OCI-M2 (cell line): ENCODE data around the gene C12orf60.

Experiments used
- DNase-seq: peaks from one replicate; lab custom pipeline; 2025; ENCODE audit not compliant: unreplicated experiment; lab: John Stamatoyannopoulos, UW

C12orf60 gene

DNA sequence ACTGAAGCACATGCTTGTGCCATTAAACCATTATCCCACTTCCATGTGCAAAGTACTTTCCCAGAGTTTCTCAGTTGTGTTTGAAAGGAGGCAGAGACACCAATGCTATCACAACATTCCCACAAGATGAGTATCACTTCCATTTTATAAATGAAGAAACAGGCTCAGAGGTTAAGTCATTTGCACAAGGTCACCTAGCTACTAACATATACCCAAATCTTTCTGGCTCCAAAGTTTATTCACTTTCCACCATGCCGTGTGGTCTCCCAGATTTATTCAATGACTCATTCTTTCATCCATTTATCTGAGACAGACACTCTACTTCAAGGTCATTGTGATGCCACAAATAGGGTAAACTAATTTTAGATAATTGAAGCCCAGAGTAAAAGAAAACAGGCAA is 30.5 kb downstream of the C12orf60 start:
- DNase-seq, result no peak

DNA sequence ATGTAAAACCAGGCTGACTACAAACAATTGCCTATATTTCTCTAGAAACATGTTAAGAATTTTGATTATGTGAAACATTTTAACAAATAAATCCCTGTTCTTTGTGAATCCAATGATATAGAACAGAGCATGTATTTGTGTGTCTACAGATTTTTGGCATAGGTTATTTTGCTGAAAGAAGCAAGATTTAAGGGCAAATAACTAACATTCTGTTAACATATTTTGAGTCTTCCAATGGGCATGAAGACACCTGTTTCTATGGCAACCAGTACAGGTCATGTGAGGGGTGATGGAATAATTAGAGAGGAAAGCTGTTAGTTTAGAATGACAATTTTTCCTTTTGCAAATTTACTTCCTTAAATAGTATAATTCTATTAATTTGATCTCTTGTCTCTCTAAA is 31.0 kb downstream of the C12orf60 start:
- DNase-seq, result no peak

DNA sequence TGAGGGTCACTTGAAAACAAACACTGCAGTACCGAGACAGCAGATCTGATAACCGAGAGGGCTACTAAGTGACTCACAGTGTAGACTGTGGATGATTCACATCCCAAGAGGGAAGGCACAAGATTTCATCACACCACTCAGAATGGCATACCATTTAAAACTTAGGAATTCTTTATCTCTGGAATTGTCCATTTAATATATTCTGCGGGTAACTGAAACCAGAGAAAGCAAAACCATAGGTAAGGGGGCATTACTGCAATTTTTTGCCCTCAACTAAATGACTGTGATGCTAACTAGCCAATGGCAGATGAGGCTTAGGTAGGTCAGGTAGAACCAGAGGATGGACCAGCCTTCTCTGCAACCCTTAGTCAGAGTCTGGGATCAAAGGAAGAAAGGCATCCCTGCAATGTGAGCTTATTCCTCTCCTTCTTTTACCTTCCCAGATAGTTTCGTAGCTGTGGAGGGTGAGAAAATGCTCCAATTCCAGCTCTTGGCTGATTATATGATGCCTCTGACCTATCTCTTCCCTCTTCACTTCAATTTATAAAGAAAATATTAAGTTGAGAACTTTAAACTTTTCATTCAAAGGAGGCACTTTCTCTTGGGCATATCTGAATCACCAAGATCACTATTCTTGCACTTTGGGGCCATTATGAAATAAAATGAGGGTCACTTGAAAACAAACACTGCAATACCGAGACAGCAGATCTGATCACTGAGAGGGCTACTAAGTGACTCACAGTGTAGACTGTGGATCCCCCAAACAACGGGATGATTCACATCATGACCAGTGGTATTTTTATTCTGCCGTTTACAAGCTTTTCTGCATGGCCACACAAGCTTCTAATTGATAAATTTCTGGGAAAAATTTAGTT is 33.1 kb downstream of the C12orf60 start:
- DNase-seq, result no peak

DNA sequence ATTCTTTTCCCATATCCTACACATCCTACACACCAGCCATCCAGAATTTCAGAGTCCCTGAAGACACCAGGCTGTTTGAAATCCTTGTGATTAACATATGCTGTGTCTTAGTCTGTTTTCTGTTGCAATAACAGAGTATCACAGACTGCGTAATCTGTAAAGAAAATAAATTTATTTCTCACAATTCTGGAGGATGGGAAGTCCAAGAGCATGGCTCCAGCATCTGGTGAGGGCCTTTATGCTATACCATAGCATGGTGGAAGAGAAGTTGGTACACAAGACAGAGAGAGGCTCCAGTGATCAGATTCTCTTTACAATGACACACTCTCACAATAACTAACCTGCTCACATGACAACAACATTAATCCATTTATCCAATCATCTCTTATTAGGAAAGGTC is 35.8 kb downstream of the C12orf60 start:
- DNase-seq, result no peak

DNA sequence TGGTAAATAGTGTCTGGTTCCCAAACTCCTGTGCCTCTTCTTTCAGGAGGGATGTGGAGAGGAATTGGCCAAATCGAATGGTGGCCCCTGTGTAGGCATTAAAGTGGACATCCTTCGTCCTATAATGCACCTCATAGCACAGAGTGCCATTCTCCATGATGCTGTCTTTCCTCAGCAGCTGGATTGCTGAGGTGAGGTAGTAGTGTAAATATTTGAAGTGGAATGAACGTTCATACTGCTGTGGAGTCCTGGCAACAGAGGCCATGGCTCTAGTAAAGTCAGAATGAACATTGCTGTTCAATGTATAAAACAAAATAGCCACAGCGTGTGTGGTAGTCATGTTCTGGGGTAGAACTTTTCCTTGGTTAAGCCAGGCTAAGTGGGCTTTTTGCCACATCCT is 37.1 kb downstream of the C12orf60 start:
- DNase-seq, result no peak

DNA sequence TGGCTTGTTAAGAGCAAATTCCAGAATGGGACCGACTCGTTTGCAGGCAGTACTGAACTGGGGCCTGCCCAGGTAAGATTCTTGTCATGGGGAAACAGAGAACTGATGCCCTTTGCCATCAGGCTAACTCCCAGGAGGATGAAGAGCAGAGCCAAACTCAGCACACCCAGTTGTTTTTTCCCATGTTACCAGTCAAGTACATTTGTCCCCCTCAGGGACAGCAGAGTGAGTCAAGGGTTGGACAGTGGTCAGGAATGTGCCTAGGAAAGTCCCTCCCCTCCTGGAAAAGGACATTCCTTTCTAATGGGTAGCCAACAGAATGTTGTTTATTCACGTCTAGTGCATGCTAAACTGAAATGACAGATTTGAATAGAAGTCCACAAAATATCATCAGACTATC is 38.3 kb downstream of the C12orf60 start:
- no peak for DNase-seq

DNA sequence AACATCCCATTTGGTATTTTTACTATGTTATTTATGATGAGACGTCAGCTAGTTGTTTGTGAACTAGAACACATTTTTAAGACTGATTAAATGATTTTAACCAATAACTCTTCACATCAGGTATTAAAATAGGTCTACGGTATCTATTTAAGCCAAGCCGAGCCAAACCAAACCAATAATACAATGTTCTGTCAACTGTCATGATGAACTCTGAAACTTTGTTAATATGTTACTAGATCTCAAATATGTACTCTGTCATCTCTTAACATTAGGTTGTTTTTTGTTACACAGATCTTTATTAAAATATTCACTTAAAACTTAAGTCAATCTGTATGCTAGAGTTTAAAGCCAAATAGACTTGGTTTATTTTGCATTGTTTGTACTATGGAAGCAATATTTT is 38.8 kb downstream of the C12orf60 start:
- no peak for DNase-seq

DNA sequence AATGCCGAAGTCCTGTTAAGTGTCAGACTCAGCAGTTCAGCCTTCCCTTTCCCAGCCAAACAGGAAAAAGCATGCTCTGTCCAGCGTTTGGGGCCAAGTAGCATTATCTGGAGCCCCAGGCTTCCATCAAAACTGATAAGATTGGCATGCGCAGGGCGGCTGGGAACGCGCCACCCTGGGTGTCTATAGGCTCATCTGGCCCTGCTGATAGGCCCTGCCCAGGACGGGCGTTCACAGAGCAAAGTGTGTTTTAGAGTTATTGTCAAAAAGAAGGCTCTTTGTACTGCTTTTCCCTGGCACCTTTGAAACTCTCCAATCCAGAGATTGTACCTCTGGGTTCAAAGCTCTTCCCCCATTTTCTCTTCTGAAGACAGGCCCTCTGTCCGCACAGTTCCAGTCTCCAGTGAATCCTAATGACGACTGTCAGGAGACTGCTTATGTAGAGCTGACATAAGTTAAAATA is 40.0 kb downstream of the C12orf60 start, which contains the start of gene ART4:
Gene ART4, minus strand, starts transcription at position 102 of the 463 bp plus-strand sequence. CDS start 413 bp downstream, outside the sequence.
- no peak for DNase-seq

DNA sequence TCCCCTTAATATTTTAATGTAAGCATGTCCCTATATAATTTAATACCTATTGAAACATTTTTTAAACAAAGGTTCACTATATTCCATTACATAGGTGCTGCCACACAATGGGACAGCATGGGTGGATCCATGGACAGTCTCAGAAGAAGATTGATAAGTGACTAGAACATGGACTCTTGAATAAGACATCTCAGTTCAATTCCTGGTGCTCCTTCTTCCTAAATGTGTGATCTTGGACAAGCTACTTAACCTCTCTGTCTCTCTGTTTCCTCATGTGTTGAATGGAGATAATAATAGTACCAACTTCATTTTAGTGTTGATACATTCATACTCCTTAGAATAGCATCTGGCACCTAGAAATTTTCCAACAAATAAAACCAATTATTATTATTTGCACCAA is 40.9 kb downstream of the C12orf60 start:
- no peak for DNase-seq

DNA sequence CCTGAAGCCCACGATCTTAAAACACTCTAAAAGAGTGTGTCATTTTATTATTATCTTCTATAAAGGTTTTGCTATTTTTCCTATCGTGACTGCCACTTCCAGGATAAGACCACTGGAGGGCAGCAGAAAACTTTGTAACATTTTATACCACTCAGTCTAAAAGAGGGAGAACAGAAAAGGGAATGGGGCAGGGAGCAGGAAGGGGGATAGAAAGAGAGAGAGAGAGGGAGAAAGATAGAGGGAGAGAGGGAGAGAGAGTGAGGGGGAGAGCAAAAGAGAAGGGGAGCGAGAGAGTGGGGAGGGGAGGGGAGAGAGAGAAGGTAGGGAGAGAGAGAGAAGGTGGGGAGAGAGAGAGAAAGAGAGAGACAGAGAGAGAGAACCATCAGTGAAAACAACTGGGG is 41.9 kb downstream of the C12orf60 start:
- no peak for DNase-seq

DNA sequence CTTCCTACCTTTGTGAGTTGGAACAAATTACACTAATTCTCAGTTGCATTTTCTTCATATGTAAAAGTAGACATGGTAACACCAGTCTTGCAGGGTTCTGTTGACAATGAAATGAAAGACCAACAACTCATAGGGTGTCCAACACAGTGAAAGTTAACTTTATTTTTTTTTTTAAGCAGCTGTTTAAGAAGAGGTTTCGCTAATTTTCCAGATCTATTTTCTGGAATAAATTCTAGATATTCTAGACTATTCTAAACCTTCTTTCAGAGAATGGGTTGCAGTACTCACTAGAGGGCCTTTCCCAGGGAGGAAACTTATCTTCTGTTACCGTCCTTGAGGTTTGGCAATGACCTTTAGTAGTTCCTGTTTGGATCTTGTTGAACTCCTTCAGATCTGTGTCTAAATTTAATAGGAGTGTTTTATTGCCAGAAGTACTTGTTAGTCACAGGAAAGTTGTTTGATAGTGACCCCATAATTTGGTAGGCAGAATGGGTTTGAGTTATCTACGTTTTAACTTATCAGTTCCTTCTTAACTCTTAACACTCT is 42.6 kb downstream of the C12orf60 start:
- no peak for DNase-seq

DNA sequence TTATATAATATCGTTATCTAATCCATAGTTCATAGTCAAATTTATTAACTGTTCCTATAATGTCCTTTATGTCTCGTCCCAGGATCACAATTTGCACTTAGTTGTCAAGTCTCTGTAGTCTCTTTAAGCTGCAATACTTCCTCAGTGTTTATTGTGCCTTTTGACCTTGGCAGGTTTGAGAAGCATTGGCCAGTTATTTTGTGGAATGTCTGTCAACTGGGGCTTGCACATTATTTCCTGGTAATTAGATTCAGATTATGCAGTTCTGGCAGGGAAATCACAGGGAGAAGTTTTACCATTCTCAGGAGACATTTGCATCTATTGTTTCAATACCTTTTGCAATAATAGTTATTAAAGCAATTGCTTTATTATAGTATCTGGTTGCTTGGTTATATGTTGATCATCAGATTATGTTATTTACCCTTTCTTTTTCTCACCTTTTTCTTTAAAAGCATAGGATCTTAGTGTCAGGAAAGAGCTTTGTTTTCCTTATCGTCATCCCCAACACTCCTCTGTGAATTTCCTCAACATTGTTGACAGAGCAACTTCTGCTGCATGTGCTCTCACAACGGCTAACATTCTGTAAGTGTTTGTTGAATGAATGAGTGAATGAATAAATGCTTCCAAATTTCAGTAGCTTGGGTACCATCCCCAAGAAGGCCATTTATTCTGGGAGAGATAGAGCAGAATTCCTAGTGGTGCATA is 43.6 kb downstream of the C12orf60 start:
- DNase-seq, result no peak

DNA sequence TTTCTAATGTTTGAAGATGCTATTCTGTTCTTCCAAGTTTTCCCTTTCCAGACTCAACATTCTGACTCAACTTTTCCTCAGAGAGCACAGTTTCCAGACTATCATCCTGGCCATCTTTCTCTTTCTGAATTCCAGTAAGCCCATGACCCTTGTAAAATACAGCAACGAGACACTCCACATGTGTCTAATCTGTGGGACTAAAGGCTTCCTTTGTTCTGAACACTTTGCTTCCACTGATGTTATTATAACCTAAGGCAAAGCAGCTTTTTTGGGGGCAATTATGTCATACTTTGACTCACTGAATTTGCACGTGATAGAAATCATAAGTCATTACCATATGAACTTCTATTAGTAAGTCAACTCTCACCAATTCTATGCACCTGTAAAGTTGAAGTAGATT is 46.2 kb downstream of the C12orf60 start:
- no peak for DNase-seq

DNA sequence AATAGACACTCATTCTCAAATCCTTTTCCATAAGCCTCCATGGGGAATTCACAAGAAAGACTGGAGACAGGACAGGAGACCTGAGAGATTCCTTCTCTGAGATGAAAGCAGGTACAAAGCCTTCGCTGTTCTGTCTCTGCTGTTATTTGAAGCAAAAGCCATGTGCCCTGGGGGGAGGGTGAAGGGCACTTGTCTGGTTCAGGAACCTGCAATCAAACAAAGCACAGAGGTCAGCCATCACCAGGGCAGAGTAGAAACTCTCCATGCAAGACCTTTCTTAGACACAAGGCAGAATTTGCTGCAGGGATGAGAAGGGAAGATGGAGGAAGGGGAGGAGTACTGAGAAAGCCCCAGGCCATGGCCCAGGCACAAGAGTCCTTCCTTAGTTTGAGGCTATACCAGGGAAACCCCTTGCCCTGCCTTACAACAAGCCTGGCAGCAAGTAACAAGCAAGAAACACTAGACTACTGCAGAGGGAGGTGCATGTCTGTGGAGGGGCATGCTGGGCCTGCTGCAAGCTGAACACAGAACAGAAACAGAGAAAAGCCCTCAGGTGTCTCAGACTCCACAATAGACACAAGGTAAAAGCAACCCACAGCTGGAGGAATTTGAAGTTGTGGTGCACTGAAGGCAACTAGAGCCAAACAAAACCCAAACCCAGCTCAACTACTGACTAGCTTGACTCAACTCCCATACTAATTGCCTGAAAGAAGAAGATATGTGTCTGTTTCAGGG is 47.6 kb downstream of the C12orf60 start:
- no peak for DNase-seq

DNA sequence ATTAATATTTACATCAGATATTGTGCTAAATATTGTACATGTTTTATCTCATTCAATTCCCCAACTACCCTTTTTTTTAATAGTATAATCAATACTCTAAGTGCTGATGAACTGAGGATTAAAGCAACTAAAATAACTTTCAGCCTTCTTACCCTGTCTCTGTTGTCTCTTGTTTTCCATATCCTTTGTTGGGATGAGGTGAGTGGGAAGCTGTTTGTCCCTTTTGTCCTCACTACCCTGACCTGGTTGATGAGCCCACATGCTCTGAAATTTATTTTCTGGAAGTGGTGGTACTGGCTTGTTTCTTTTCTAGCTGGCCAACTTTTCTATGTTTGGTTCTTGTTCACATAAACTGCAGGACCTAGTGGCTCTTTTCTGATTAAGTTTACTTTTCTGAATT is 49.4 kb downstream of the C12orf60 start:
- no peak for DNase-seq

DNA sequence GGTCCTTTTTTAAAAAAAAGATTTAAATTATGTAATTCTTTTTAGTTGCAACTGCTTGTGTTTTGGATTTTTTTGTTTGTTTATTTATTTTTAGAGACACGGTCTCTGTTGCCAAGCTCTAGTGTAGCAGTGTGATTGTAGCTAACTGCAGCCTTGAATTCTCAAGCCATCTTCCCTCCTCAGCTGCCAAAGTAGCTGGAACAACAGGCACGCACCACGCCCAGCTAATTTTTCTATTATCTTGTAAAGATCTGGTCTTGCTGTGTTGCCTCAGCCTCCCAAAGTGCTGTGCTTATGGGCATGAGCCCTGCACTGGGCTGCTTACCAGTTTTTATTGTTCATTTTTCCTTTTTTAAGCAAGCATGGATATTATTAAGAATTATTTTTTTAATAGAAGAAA is 50.5 kb downstream of the C12orf60 start:
- DNase-seq, result no peak

DNA sequence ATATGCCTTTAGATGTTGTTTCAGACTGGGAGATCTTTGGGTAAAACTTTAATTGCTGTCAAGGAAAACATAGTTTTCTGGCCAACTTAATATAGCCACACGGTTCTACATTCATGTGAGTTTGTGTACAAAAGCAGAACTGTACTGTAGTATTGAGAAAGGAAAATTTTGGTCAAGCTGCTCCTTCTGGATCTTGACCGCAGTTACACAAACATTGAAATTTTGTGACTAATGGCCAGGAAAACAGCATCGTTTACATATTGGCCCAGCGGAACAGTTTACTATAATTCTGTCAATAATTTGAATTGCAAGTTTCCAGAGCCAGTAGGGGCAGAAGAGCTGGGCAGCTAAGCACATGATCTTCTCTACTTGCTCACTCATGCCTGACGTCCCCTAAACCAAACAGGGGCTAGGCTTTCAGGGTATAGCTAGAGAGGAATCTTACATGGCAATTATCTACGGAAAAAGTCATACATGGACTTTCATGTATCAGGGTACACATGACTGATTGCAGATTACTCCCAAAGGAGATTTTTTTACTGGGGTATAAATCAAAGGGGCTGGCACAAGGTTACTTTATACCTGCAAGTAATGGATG is 51.2 kb downstream of the C12orf60 start:
- DNase-seq, result no peak

DNA sequence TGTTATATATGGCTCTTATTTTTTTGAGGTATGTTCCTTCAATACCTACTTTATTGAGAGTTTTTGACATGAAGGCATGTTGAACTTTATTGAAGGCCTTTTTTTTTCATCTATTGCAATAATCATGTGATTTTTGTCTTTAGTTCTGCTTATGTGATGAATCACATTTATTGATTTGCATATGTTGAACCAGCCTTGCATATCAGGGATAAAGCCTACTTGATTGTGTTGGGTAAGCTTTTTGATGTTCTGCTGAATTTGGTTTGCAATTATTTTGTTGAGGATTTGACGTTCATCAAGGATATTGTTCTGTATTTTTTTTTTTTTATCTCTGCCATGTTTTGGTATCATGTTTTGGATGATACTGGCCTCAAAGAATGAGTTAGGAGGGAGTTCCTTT is 55.0 kb downstream of the C12orf60 start:
- DNase-seq, result no peak

DNA sequence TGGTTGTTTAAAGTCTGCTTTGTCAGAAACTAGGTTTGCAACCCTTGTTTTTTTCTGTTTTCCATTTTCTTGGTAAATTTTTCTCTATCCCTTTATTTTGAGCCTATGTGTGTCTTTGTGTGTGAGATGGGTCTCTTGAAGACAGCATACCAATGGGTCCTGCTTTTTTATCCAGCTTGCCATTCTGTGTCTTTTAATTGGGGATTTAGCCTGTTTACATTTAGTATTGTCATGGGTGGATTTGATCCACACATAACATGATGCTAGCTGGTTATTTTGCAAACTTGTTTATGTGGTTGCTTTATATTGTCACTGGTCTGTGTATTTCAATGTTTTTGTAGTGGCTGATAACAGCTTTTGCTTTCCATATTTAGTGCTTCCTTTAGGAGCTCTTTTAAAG is 57.0 kb downstream of the C12orf60 start:
- DNase-seq, result no peak

DNA sequence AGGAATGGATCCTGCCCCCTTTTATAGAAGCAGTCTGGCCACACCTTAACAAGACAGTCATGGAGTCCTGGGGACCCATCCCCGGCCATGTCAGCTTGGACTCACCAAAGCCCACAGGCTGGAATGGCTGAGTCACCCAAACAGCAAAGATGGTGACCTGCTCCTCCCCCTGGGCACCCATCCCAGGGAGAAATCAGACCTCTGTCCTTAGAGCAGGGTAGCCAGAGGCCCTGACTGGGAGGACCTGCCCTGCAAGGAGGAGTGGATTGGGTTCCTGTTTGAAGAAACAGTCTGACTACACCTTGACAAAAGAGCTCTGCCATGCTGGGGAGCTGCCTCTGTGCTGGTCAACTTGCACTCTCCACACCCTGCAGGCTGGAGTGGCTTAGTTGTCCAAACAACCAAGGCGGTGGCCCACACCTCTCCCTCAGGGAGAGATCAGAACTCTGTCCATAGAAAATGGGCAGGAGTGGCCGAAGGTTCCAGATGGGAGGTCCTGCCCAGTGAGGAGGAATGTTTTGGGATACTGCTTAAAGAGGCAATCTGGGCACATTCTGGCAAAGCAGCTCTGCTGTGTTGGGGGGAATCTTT is 65.5 kb downstream of the C12orf60 start:
- no peak for DNase-seq

DNA sequence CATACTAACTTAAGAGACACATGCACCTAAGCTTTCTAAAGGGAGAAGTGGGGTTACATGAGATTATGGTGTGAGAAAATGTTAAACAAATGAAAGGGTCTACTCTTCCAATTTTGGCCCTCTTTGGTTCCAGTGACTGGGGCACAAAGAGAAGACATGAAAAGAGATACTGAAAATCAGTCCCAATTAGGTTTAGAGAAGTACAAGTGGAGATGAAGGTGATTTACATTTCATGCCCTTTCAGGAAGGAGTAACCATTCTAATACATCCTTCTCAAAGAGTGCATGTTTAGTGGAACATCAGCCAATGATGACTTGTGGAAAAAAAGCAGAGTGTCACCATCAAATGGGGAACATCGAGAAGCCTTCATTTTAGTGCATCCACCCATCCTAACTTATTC is 67.8 kb downstream of the C12orf60 start:
- DNase-seq, result no peak
